ENCODE measurements around the gene SPR.

The SPR gene

GRCh38 chr2:72932805-72933204 is 45.6 kb downstream of the SPR start:
- TF ChIP-seq CTCF (conservative IDR thresholded peaks at IDR 0.05; ENCODE audit: low read depth, low read length), result no peak
- no peak for DNase-seq (ENCODE audit: low read depth)
- H3K4me3 ChIP-seq (ENCODE audit: low read depth, low read length), result no peak overlapping the region

DNA sequence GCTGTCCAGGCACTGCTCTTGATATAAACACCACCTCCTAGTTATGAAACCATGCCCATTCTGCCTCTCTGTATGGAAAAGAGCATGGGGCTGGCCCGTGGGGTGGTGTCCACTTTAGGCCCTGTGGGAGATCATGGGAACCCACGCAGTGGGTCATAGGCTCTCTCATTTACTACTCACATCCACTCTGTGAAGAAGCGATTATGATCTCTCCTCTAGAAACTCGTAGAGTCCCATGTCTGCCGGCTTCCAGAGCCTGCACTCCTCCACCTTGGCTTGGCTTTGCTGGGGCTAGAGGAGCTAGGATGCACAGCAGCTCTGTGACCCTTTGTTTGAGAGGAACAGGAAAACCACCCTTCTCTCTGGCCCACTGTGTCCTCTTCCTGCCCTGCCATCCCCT is 46.0 kb downstream of the SPR start:
- no peak for DNase-seq (ENCODE audit: low read depth)
- no peak overlapping the region for H3K4me3 ChIP-seq (ENCODE audit: low read depth, low read length)
- TF ChIP-seq CTCF (conservative IDR thresholded peaks at IDR 0.05; ENCODE audit: low read depth, low read length), result no peak

DNA sequence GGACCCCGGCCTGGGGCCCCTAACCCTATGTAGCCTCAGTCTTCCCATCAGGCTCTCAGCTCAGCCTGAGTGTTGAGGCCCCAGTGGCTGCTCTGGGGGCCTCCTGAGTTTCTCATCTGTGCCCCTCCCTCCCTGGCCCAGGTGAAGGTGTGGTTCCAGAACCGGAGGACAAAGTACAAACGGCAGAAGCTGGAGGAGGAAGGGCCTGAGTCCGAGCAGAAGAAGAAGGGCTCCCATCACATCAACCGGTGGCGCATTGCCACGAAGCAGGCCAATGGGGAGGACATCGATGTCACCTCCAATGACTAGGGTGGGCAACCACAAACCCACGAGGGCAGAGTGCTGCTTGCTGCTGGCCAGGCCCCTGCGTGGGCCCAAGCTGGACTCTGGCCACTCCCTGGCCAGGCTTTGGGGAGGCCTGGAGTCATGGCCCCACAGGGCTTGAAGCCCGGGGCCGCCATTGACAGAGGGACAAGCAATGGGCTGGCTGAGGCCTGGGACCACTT is 46.5 kb downstream of the SPR start:
- TF ChIP-seq CTCF (conservative IDR thresholded peaks at IDR 0.05; ENCODE audit: low read depth, low read length), result no peak
- no peak overlapping the region for H3K4me3 ChIP-seq (ENCODE audit: low read depth, low read length)
- DNase-seq (ENCODE audit: low read depth), result no peak

GRCh38 chr2:72934683-72935610 is 47.7 kb downstream of the SPR start:
- DNase-seq (ENCODE audit: low read depth), result no peak
- no peak overlapping the region for H3K4me3 ChIP-seq (ENCODE audit: low read depth, low read length)
- TF ChIP-seq CTCF (conservative IDR thresholded peaks at IDR 0.05; ENCODE audit: low read depth, low read length), result peak; percentile 17

DNA sequence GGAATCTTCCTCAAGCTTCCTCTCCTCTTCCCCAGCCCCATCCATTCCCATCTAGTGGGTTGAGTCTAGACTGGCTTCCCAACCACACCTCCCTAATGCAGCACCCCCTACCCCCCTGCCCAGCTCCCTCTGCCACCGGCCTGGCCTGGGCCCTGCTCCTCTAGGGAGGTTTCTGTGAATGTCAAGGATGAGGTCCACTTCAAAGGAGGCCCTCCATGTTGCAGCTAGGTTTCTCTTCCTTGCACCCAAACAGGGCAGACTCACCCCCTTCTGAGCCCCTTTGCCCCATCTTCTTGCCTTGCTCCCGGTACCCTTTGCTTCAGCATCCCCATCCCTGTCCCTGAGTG is 48.4 kb downstream of the SPR start:
- TF ChIP-seq CTCF (conservative IDR thresholded peaks at IDR 0.05; ENCODE audit: low read depth, low read length), result no peak
- no peak for DNase-seq (ENCODE audit: low read depth)
- H3K4me3 ChIP-seq (ENCODE audit: low read depth, low read length), result no peak overlapping the region

DNA sequence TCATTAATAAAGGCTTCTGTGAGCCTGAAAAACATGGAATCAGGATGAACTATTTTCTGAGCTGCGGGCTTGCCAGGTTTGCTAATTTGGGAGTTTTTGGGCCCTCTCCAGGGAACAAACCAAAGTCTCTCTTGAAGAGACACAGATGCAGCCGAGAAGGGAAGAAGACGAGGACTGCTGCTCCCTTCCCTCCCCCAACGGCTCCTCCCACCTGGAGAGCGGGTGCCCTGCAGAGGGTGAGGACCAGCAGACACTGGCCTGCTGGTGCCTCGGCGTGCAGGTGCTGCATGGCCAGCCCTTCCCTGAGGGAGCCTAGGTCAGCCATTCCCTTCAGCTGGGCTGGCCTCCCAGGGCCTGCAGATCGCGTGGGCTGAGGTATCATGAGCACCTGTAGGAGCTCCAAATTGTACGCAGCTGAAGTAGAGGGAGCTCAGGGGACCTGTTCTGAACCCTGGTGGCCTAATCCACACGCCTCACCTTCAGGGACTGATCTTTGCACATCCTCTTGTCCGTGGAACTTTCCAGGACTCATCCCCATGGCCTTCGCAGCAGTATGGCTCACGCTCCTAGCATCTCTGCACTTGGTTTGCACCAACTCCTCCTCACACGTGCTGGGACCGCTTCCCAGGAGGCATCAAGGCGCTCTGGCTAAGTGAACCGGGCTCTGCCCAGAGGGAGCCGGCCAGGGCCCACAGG is 49.6 kb downstream of the SPR start:
- no peak overlapping the region for H3K4me3 ChIP-seq (ENCODE audit: low read depth, low read length)
- DNase-seq (ENCODE audit: low read depth), result no peak
- TF ChIP-seq CTCF (conservative IDR thresholded peaks at IDR 0.05; ENCODE audit: low read depth, low read length), result no peak

All from choroid plexus epithelial cell (primary cell).